Smooth muscle cell of the brain vasculature (primary cell): Measurements from ENCODE around the gene PHACTR1.
"Not testable (repeated sequence)": the region's sequence is repeated elsewhere in the genome, so short reads cannot be mapped to it uniquely, and the experiment has no call there.

Experiments used
- DNase-seq: peaks from one replicate; pipeline ENCODE4 v3.0.0-alpha.2; 2012; ENCODE audit warnings: low read depth, low spot score

Gene PHACTR1

GRCh38 chr6:13237318-13237717, 520.8 kb downstream of the PHACTR1 start:
- DNase-seq = no peak

DNA sequence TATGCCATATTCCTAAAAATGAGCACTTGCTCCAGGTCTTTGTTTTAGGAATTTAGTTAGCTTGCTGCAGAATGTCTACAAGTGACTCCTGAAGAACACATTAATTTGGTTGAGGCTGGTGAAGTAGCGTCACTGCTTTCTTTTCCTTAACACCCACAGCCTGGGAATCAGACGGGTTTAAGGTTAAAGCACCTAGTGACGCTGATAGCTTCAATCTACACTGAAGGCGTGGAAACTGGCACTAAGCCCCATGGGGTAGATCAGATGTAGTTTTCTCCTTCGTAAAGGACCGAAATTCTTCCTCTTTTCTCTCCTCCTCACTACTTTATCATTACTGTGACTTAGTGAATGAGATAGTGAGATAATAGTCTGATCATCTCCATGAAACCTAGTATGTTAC, 521.5 kb downstream of the PHACTR1 start:
- DNase-seq = no peak

GRCh38 chr6:13238640-13239216, 522.2 kb downstream of the PHACTR1 start:
- DNase-seq = no peak

- DNase-seq = no peak
Measured at GRCh38 chr6:13239530-13240455, 523.2 kb downstream of the PHACTR1 start.

DNA sequence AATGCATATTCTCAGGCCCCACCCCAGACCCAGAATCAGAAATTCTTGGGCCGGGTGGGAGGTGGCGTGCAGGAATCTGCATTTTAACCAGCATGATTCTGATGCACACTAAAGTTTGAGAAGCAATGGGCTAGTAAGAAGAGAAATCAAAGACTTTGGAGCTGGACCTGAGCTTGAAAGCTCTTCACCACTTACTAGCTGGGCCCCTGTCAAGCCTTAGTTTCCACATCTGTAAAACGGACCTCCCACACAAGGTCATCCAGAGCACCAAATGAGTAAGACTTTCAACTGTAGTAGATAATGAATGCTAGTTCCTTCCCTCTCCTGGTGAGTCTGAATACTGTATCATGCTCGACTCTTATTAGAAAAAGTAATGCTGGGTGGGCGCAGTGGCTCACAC, 524.8 kb downstream of the PHACTR1 start:
- DNase-seq = no peak

DNA sequence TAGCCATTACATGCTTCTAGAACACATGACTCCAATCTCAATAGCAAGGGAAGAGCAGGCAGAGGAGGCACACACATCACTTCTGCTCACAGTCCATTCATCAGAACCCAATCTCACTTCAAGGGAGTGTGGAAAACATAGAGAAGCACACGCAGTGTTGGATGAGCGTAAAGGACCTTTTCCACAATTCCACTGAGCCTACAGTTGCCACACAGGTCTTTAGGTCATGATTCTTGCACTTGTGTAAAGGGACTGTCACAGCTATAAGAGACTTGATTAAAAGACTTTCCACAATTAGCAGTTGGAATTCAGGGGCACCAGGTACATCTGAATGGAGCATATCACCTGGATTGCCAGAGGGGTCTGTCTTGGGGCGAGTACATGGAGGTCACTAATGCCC, 525.6 kb downstream of the PHACTR1 start:
- no peak for DNase-seq

- DNase-seq = no peak
Measured at GRCh38 chr6:13242590-13242989, 526.0 kb downstream of the PHACTR1 start.

DNA sequence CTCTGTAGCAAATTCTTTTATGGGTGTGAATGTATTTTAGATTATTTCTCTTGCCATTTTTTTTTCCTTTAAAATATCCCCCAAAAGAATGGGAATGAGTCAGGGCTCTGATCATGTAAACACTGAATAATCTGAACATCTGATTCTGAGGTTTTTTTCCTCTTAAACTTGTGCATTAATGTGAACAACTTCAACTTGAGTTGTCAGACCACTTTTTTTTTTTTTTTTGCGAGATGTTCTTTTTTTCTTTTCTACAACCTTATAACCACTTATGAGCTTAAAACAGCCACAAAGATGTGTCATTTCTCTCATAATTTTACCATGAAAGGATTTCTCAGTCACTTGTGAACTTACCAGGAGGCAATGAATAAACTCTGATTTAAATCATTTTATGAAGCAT, 526.5 kb downstream of the PHACTR1 start:
- DNase-seq = no peak

DNA sequence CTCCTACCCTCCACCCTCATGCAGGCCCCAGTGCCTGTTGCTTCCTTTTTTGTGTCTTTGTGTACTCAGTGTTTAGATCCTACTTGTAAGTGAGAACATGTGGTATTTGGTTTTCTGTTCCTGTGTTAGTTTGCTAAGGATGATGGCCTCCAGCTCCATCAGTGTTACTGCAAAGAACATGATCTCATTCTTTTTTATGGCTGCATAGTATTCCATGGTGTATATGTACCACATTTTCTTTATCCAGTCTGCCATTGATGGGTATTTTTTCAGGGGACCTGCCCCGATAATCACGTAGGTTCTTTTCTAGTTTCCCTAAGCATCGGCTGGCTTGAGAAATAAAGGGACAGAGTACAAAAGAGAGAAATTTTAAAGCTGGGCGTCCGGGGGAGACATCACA, 527.2 kb downstream of the PHACTR1 start:
- DNase-seq = not testable (repeated sequence)

- DNase-seq = no peak
Measured at GRCh38 chr6:13247627-13248026, 531.1 kb downstream of the PHACTR1 start.

- DNase-seq = no peak
Measured at GRCh38 chr6:13248053-13248452, 531.5 kb downstream of the PHACTR1 start.

- no peak for DNase-seq
Measured at GRCh38 chr6:13248584-13248985, 532.0 kb downstream of the PHACTR1 start.

- DNase-seq = no peak
Measured at GRCh38 chr6:13248994-13249393, 532.4 kb downstream of the PHACTR1 start.

DNA sequence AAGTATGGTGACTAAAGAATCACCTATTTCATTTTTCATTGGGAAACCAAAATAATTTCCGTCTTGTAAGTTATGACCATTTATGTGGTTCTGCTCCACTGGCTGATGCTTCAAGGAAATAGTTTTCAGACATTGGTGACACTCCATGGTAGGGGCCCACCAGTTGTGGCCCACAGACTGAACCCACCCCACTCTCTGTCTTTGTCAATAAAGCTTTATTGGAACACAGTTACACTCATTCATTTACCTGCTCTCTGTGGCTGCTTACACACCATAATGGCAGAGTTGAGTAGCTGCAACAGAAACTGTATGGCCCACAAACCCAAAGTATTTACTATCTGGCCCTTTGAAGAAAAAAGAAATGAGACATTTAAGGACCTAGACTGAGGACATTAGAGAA, 533.2 kb downstream of the PHACTR1 start:
- no peak for DNase-seq

GRCh38 chr6:13250703-13251102, 534.1 kb downstream of the PHACTR1 start:
- DNase-seq = no peak

DNA sequence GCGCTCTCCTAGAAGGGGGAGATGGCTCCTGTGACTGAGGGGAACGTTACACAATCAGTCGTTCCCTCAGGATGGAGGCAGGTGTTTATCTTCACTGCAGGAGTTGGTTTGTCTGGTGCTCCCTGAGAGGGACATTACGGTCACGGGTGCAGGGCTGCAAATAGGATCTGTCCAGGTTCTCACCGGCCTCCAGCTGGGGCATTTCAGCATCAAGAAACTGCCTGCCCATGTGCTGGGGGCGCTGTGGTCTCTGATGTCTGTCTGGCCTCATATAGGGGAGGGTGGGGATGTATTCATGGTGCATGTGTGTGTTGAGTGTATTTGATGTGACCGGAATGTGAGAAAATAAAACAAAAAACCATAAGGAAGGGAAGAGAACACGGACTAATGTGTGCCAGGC, 534.7 kb downstream of the PHACTR1 start:
- DNase-seq = no peak

- DNase-seq = no peak
Measured at GRCh38 chr6:13252790-13253189, 536.2 kb downstream of the PHACTR1 start.

DNA sequence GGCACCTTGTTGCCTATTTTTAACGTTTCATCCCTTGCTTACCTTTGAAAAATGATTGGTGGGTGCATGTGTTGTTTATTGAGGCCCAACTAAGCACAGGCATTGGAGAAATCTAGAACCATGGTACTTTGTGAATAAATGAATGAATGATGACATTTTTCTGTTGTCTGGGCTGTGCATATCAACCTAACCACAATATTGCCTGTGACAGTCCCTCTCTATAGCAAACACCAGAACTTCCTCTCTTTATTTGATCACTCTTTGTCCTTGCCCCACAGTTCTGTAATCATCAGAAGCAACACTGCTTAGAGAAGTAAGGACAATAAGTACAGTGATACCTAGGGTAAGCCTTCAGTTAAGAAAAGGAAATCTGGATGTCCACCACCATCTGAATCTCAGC, 536.7 kb downstream of the PHACTR1 start:
- DNase-seq = no peak

- no peak for DNase-seq
Measured at GRCh38 chr6:13256266-13257001, 539.9 kb downstream of the PHACTR1 start.

DNA sequence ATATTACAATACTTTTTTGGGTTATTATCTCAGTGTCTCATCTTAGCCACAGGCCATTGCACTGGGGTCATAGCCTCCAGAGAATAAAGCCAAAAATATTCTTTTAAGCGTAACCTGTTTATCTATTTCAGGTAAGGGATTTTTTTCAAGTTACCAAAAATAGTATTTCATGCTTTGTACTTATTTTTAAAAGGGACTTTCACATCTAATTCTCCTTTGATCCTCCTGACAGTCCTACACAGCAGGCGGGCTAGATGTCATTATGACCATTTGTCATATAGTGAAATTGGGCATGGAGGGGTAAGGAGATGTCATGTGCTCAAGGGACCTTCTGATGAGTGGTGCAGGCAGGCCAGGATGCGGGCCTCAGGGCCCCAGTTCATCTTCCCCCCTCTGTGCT, 542.8 kb downstream of the PHACTR1 start:
- DNase-seq = no peak

GRCh38 chr6:13260101-13260598, 543.6 kb downstream of the PHACTR1 start:
- no peak for DNase-seq

GRCh38 chr6:13260831-13261230, 544.3 kb downstream of the PHACTR1 start:
- DNase-seq = no peak
